Muscle of leg (tissue), 11 donors: ENCODE measurements around the gene FAM156A. TPM values are rescaled to one million over a fixed set of nuclear protein-coding genes. Genes with fewer than 3 reads are reported as not detected.
"Not testable (repeated sequence)": the region's sequence is repeated elsewhere in the genome, so short reads cannot be mapped to it uniquely, and the experiment has no call there.

ENCODE experiments used
- DNase-seq: peaks from one replicate; pipeline ENCODE4 v3.0.0; 2013
- H3K27ac ChIP-seq: one replicate; pipeline ENCODE4 v1.5.1; 2013; ENCODE audit warnings: mild to moderate bottlenecking, low read length, control low read depth
- H3K27me3 ChIP-seq: one replicate; pipeline ENCODE4 v1.6.1; 2013; ENCODE audit warnings: low read length; ENCODE audit not compliant: control insufficient read depth, insufficient read depth
- H3K36me3 ChIP-seq: one replicate; pipeline ENCODE4 v1.6.1; 2013; ENCODE audit warnings: low read length; ENCODE audit not compliant: control insufficient read depth, insufficient read depth
- H3K4me1 ChIP-seq: one replicate; pipeline ENCODE4 v1.6.1; 2013; ENCODE audit warnings: low read length; ENCODE audit not compliant: control insufficient read depth, insufficient read depth
- H3K4me3 ChIP-seq: one replicate; pipeline ENCODE4 v1.5.1; 2013; ENCODE audit warnings: low read length, control low read depth
- H3K9me3 ChIP-seq: replicated peaks from 2 replicates; pipeline ENCODE4 v1.6.1; 2013; ENCODE audit warnings: low read depth, low read length; ENCODE audit not compliant: control insufficient read depth
- WGBS: methylation state at CpG from one replicate; pipeline ENCODE4 v1.1.5; 2013; ENCODE audit warnings: missing lambda C conversion rate; ENCODE audit not compliant: insufficient coverage; 5-methylcytosine and 5-hydroxymethylcytosine counted together
- polyA plus RNA-seq, 8 donors: library from polyadenylated mRNA; unstranded; fragments of 120-200 nt; gene quantifications; one replicate each; pipeline versions ENCODE4 v1.2.1 to v1.2.3, GENCODE V29; 2013; ENCODE audit warnings: inconsistent platforms in 1 of 8, low replicate concordance in 1 of 8; ENCODE audit not compliant: insufficient read length in 8 of 8, insufficient read depth in 1 of 8
- total RNA-seq: library from RNA; stranded (reverse); fragments of 120-200 nt; gene quantifications from one replicate; pipeline ENCODE4 v1.2.4, GENCODE V29; 2013

FAM156A gene
- total and polyA plus RNA-seq, 9 donors, result 19.3 to 34.2 (median 26.2) TPM

DNA sequence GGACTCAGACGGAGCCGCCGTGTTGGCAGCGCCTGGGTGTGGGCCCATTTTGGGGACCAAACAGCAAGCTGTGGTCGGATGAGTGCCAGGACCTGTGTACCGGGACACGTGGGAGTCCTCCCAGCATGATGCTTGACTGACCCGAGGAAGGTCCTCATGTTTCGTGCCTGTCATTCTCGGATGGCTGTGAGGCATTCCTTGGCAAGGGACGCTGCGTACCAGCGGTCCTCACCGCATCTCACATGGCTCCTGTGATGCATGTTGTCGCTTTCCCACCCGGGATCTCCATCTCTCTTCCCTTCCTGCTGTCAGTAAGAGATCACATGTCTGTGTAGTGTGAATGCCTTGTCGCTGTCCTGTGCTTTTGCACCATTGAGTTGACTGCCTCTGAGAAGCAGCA is 50.4 kb downstream of the FAM156A start:
- no CpG with 5 or more reads among the region's 17 CpGs for WGBS
- not testable (repeated sequence) for H3K36me3 ChIP-seq, H3K4me3 ChIP-seq, H3K27ac ChIP-seq, H3K4me1 ChIP-seq, H3K9me3 ChIP-seq, H3K27me3 ChIP-seq, DNase-seq

DNA sequence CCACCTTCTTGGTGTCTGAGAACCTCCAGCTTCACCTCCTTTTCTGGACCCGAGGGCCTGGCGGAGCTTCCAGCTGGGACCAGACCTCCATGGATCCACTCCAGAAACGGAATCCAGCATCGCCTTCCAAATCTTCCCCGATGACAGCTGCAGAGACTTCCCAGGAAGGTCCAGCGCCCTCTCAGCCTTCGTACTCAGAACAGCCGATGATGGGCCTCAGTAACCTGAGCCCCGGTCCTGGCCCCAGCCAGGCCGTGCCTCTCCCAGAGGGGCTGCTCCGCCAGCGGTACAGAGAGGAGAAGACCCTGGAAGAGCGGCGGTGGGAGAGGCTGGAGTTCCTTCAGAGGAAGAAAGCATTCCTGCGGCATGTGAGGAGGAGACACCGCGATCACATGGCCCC is 51.2 kb downstream of the FAM156A start:
- not testable (repeated sequence) for H3K4me3 ChIP-seq
- WGBS, result no CpG with 5 or more reads among the region's 17 CpGs

DNA sequence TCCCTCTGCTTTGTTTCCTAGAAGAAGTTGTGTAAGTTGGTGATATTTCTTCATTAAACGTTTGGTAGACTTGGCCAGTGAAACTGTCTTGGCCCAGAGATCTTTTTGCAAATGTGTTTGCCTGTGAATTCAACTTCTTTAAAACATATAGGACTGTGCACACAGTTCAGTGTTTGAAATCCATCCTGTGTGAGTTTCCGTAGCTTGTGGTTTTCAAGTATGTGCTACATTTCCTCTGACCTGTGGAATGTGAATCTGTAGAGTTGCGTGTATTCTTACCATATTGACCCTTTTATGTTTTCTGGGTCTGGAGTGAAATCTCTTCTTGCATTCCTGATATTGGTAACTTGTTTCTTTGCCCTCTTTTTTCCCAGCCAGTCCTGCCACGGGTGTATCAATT is 52.2 kb downstream of the FAM156A start:
- H3K4me1 ChIP-seq, H3K27me3 ChIP-seq, H3K36me3 ChIP-seq, H3K4me3 ChIP-seq, DNase-seq, H3K27ac ChIP-seq, H3K9me3 ChIP-seq: not testable (repeated sequence)
- WGBS, result no CpG with 5 or more reads among the region's 4 CpGs

More for the DNA sequence above, 51.2 kb downstream of the FAM156A start:
- not testable (repeated sequence) for H3K4me1 ChIP-seq, H3K9me3 ChIP-seq, H3K36me3 ChIP-seq, DNase-seq, H3K27me3 ChIP-seq, H3K27ac ChIP-seq

DNA sequence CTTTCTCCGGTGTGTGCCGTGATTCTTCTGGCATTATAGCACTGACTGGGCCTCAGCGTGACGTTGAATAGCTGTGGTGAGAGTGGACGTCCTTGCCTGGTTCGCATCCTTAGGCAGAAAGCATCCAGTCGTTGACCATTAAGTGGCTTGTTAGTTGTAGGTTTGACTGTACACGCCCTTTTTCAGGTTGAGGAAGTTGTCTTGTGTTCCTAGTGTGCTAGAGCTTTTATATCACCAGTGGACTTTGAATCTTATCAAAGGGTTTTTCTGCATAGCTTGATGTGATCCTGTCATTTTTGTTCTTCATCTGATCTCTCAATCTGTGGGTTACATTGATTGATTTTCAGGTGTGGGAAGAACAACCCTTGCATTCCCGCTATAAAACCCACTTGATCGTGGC is 52.8 kb downstream of the FAM156A start:
- no CpG with 5 or more reads among the region's 10 CpGs for WGBS
- not testable (repeated sequence) for H3K36me3 ChIP-seq

More for the DNA sequence above, 52.8 kb downstream of the FAM156A start:
- H3K27ac ChIP-seq, DNase-seq, H3K9me3 ChIP-seq, H3K4me1 ChIP-seq, H3K27me3 ChIP-seq, H3K4me3 ChIP-seq: not testable (repeated sequence)

Other genes starting within 250 kb of the FAM156A start
- gene SSX2B, start 207.3 kb downstream of the FAM156A start, total RNA-seq, result not detected
- not detected for gene SSX2B, start 207.3 kb downstream of the FAM156A start, polyA plus RNA-seq
- gene SPANXN5, start 161.1 kb downstream of the FAM156A start, total RNA-seq, result not detected
- not detected for gene SPANXN5, start 161.1 kb downstream of the FAM156A start, polyA plus RNA-seq
- not detected for gene XAGE5, start 147.2 kb downstream of the FAM156A start, total RNA-seq
- gene XAGE5, start 147.2 kb downstream of the FAM156A start, polyA plus RNA-seq, result not detected
- gene XAGE3, start 90.4 kb downstream of the FAM156A start, total RNA-seq, result 0.18 TPM
- gene XAGE3, start 90.4 kb downstream of the FAM156A start, polyA plus RNA-seq, result under 1 TPM in 1 of 8 donors, not detected in 7; 0.56 TPM
- 20.8 TPM for gene FAM156B, start 61.2 kb downstream of the FAM156A start, total RNA-seq
- gene FAM156B, start 61.2 kb downstream of the FAM156A start, polyA plus RNA-seq, result 10 to 100 TPM; 15.0 to 25.9 (median 21.1) TPM
- 4.4 TPM for gene GPR173, start 90.3 kb upstream of the FAM156A start, total RNA-seq
- 10 to 100 TPM in 2 of 8 donors, 1 to 10 TPM in 6; 5.7 to 11.3 (median 9.2) TPM for gene GPR173, start 90.3 kb upstream of the FAM156A start, polyA plus RNA-seq
- 9.5 TPM for gene TSPYL2, start 123.8 kb upstream of the FAM156A start, total RNA-seq
- 10 to 100 TPM; 13.2 to 16.5 (median 13.9) TPM for gene TSPYL2, start 123.8 kb upstream of the FAM156A start, polyA plus RNA-seq
- gene KANTR, start 135.6 kb upstream of the FAM156A start, total RNA-seq, result 11.0 TPM
- 10 to 100 TPM in 2 of 8 donors, 1 to 10 TPM in 6; 4.3 to 18.2 (median 7.8) TPM for gene KANTR, start 135.6 kb upstream of the FAM156A start, polyA plus RNA-seq